ENCODE measurements around the gene MYPOP.
"Not testable (repeated sequence)": the region's sequence is repeated elsewhere in the genome, so short reads cannot be mapped to it uniquely, and the experiment has no call there.

MYPOP gene

GRCh38 chr19:45882652-45883585 is 19.5 kb downstream of the MYPOP start:
- peak; percentile 69 for DNase-seq

DNA sequence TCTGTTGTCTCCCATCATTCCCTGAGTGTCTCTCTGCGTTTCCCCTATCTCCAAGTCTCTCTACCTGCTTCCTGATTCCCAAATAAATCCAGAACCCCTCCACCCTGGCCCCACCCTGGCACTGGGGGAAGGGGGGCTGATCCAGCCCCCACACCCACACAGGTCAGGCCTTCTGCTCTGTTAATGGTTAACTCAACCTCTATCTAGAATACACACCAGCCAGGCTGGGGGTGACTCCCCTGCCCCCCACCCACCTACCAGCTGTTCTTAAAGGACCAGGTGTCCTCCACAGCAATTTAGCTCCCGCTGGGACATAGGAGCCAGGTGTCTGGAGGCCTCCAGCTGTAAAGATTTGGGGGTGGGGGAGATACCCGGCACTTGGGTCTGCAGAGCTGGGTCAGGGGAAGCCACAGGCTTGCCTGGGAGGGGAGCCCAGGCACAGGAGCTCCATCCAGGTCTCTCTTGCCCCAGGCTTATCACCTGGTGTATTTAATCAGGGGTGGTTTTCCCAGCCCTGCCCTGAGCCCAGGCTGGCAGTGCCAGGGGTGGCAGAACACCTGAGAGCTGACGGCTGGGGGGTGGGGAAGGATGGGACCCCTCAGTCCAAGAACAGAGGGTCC is 20.4 kb downstream of the MYPOP start:
- DNase-seq: no peak

DNA sequence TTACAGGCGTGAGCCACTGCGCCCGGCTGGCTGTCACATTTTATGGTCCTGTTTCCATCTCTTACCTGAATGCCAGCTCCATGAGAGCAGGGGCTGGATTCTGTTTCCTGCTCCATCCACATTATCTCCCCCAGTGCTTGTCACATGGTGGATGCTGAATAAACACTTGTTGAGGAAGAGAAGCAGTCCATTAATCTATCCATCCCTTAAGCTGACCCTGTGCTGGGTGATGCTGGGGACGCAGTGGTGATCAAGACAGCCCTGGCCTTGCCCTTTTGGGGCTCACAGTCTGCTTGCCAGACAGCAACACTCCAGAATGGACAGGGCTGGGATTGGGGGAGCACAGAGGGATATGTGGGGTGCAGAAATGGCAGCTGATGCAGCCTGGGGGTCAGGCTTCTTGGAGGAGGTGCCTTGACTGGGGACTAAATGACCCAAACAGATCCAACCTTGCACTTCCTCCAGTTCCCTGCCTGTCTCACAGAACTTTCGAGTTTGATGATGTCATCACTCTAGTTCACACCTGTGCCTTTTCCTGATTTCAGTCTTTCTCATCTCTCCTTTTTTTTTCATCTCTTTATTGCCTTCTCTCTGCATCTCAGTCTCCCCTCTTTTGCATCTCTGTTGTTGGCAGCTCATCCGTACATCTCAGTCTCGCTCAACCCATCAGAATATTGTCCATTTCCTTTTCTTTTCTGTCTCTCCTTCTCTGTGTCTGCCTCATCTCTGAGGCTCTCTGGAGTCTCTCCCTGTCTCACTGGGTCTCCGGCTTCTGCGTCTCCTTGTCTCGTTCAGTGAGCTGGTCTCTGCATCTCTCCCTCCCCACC is 21.1 kb downstream of the MYPOP start:
- DNase-seq: no peak

- DNase-seq: no peak
Observed at GRCh38 chr19:45879971-45880370, 22.4 kb downstream of the MYPOP start.

GRCh38 chr19:45879055-45879454 is 23.4 kb downstream of the MYPOP start:
- no peak for DNase-seq

DNA sequence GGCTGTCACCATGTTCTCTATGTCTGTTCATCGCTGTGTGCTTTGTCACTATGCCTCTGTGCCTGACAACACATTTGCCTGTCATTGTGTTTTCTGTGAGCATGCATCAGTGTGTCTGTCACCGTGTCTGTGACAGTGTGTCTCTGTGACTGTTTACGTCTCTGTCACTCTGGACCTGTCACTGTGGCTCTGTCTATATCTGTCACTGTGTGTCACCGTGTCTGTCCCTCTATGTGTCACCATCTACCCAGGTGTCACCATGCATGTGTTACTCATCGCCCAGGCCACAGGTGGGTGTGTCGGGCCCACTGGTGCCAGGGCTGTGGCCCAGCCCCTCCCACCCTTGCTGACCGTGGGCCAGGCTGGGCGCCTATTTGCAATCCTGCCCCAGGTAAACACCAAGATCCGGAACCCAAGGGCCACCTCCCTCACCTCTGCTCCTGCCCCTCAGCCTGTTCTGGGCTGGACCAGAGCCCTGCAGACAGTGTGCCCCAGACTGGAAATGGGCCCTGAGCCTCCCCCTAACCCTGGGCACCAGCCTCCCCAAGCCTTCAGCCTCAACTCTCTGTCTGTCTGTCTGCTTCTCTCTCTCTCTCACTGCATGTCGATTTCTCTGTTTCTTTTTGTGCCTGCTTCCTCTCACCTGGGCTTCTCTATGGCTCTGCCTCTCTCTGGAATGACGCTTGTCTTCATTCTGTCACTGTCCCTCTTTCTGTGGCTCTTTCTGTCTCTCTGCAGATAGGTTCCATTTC is 24.2 kb downstream of the MYPOP start:
- DNase-seq: no peak

- no peak for DNase-seq
Observed at GRCh38 chr19:45876411-45877197, 25.8 kb downstream of the MYPOP start.

DNA sequence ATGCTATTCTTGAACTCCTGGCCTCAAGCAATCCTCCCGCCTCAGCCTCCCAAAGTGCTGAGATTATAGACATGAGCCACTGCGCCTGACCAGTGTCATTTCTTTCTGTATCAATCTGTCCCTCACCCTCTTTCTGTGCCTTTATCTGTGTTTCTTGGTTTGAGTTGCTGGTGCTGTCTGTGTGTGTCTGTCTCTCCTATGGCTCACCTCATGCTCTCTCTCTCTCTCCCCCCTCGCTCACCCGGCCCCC is 26.3 kb downstream of the MYPOP start:
- DNase-seq: no peak

- DNase-seq: no peak
Observed at GRCh38 chr19:45874620-45874966, 27.8 kb downstream of the MYPOP start.

DNA sequence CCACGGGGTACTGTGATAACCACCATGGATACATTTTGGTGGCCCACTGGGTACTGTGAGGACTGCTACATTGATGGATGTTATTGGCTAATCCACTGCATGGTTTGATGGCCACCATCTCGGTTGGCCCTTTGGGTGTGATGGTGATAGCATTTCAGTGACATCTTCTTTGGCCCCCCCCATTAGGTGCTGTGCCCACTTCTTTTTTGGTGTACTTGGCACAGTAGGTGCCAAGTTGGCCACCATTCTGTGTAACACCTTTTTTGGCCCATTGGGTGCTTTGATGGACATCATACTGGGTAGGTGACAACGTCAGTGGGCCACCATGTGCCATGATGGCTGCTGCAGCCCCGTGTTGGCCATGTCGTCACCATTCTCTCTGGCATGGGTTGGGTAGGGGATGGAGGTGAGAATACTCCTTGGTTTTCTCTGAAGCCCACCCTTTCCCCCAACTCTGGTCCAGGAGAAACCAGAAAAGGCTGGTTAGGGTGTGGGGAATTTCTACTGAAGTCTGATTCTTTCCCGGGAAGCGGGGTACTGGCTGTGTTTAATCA is 29.1 kb downstream of the MYPOP start:
- DNase-seq: no peak

DNA sequence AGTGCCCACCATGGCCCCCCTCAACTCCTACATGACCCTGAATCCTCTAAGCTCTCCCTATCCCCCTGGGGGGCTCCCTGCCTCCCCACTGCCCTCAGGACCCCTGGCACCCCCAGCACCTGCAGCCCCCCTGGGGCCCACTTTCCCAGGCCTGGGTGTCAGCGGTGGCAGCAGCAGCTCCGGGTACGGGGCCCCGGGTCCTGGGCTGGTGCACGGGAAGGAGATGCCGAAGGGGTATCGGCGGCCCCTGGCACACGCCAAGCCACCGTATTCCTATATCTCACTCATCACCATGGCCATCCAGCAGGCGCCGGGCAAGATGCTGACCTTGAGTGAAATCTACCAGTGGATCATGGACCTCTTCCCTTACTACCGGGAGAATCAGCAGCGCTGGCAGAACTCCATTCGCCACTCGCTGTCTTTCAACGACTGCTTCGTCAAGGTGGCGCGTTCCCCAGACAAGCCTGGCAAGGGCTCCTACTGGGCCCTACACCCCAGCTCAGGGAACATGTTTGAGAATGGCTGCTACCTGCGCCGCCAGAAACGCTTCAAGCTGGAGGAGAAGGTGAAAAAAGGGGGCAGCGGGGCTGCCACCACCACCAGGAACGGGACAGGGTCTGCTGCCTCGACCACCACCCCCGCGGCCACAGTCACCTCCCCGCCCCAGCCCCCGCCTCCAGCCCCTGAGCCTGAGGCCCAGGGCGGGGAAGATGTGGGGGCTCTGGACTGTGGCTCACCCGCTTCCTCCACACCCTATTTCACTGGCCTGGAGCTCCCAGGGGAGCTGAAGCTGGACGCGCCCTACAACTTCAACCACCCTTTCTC is 30.1 kb downstream of the MYPOP start:
- DNase-seq: no peak

GRCh38 chr19:45870798-45871197 is 31.6 kb downstream of the MYPOP start:
- no peak for DNase-seq

DNA sequence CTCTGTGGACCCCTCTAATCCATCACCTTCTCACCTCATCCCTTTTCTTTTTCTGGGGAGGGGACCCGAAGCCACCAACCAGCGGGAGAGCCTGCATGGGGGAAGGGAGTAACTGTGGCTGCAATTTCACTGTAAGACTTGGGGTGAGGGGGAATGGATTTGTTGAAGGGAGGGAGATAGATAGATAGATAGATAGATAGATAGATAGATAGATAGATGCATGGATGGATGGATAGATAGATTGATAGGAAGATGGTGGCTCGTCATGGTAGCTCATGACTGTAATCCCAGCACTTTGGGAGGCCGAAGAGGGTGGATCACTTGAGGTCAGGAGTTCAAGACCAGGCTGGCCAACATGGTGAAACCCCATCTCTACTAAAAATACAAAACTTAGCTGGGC is 35.2 kb downstream of the MYPOP start:
- not testable (repeated sequence) for DNase-seq

GRCh38 chr19:45866400-45867176 is 35.8 kb downstream of the MYPOP start:
- no peak for DNase-seq

DNA sequence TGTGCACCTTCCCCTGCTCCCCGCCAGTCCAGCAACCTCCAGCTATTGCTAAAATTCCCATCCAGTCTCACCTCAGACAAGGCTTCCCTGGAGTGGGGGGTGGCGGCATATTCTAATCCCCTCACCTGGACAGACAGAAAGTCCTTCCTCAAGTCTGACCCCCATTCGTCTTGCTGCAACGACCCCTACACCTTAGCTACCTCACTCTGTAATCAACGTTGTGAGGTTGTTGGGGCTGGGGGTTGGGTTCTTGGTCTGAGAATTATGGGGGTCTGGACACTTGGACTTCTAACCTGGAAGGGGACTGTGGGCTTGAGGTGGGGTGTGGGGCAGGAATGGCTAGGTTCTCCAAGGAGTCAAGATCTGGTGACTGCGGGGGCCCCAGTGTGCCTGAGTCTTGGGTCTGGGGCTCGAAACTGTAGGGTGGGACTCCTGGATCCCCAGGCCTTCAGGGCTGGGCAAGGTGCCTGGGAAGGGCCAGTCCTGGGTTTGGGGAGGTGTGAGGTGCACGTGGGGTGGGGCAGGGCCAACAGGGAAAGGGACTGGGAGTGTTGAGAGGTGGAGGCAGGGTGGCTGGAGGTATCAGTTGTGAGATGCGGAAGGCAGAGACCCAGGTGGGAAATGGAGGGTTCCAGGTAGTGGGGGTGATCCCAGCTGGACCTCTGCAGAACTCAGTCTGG is 37.0 kb downstream of the MYPOP start:
- no peak for DNase-seq

GRCh38 chr19:45864629-45865082 is 37.8 kb downstream of the MYPOP start:
- DNase-seq: no peak

GRCh38 chr19:45863840-45864628 is 38.4 kb downstream of the MYPOP start, which contains the start of gene FOXA3:
TSS of gene FOXA3 (plus strand) at chr19:45864326. CDS start at chr19:45864457, 131 bp downstream.
- peak; percentile 38 for DNase-seq

GRCh38 chr19:45863335-45863839 is 39.0 kb downstream of the MYPOP start:
- DNase-seq: no peak

All from NCI-H1694 treated with DMSO at 0.1 percent for 48 hours (cell line).